SU-DHL-6 (cell line): Measurements from ENCODE around the gene CLTCL1.

Experiments
- H2AFZ ChIP-seq: fragments of 200-600 bp; sonication (generic); 2 replicates; pipeline ENCODE4 v1.6.1; 2014; ENCODE audit warnings: low read depth, mild to moderate bottlenecking, moderate library complexity, mixed read lengths, antibody characterized with exemption, low read length; ENCODE audit not compliant: severe bottlenecking
- H3F3A ChIP-seq: fragments of 200-600 bp; shearing (Covaris generic); 2 replicates; pipeline ENCODE4 v1.6.0; 2016; ENCODE audit warnings: antibody characterized with exemption, mild to moderate bottlenecking; ENCODE audit not compliant: insufficient read depth
- H3K27ac ChIP-seq: fragments of 200-600 bp; sonication (generic); 2 replicates; pipeline ENCODE4 v1.5.1; 2016; ENCODE audit warnings: low read depth, mild to moderate bottlenecking, low read length, moderate library complexity, mixed read lengths
- H3K27me3 ChIP-seq: fragments of 200-600 bp; sonication (generic), shearing (Covaris generic); 2 replicates; pipeline ENCODE4 v1.6.0; 2014; ENCODE audit warnings: mild to moderate bottlenecking, low read length
- H3K36me3 ChIP-seq: fragments of 200-600 bp; sonication (generic); 2 replicates; pipeline ENCODE4 v1.6.1; 2014; ENCODE audit warnings: mild to moderate bottlenecking, low read length, mixed read lengths
- H3K4me2 ChIP-seq: fragments of 300-600, 200-600 bp; shearing (Covaris generic), sonication (generic); 2 replicates; pipeline ENCODE4 v1.6.0; 2014; ENCODE audit warnings: low read length, low read depth, mild to moderate bottlenecking; ENCODE audit not compliant: poor library complexity, severe bottlenecking
- H3K4me3 ChIP-seq: fragments of 200-600 bp; sonication (generic); 2 replicates; pipeline ENCODE4 v1.5.1; 2014; ENCODE audit warnings: antibody characterized with exemption, low read length, mild to moderate bottlenecking, mixed read lengths; ENCODE audit not compliant: insufficient read depth, poor library complexity, severe bottlenecking
- H3K79me2 ChIP-seq: fragments of 200-600 bp; sonication (generic); 2 replicates; pipeline ENCODE4 v1.6.1; 2014; ENCODE audit warnings: mild to moderate bottlenecking, low read length, moderate library complexity; ENCODE audit not compliant: insufficient read depth
- H3K9ac ChIP-seq: fragments of 200-600 bp; sonication (generic); 2 replicates; pipeline ENCODE4 v1.7.0; 2014; ENCODE audit warnings: mild to moderate bottlenecking, low read length
- H3K9me2 ChIP-seq: fragments of 200-600 bp; sonication (generic); replicated peaks from 2 replicates; pipeline ENCODE4 v1.6.1; 2014; ENCODE audit warnings: low read length; ENCODE audit not compliant: insufficient read depth
- H3K9me3 ChIP-seq: fragments of 200-600 bp; sonication (generic); 2 replicates; pipeline ENCODE4 v1.6.1; 2014; ENCODE audit warnings: low read length, mixed read lengths; ENCODE audit not compliant: insufficient read depth
- H4K20me1 ChIP-seq: fragments of 200-600 bp; sonication (generic); 2 replicates; pipeline ENCODE4 v1.6.1; 2014; ENCODE audit warnings: low read depth, mild to moderate bottlenecking, antibody characterized with exemption, low read length, moderate library complexity, mixed read lengths
- CTCF ChIP-seq: fragments of 200-600 bp; sonication (generic); IDR thresholded peaks from one replicate; pipeline ENCODE4 v1.5.1; 2017; ENCODE audit warnings: antibody characterized with exemption, mild to moderate bottlenecking, low read length, moderate library complexity; ENCODE audit not compliant: insufficient read depth, poor library complexity, severe bottlenecking
- EZH2phosphoT487 ChIP-seq: fragments of 200-600 bp; sonication (generic), shearing (Covaris generic); conservative IDR thresholded peaks from 2 replicates; pipeline ENCODE4 v1.6.1; 2018; ENCODE audit warnings: mild to moderate bottlenecking, antibody characterized with exemption, low read length, moderate library complexity, mixed read lengths

CLTCL1 gene

DNA sequence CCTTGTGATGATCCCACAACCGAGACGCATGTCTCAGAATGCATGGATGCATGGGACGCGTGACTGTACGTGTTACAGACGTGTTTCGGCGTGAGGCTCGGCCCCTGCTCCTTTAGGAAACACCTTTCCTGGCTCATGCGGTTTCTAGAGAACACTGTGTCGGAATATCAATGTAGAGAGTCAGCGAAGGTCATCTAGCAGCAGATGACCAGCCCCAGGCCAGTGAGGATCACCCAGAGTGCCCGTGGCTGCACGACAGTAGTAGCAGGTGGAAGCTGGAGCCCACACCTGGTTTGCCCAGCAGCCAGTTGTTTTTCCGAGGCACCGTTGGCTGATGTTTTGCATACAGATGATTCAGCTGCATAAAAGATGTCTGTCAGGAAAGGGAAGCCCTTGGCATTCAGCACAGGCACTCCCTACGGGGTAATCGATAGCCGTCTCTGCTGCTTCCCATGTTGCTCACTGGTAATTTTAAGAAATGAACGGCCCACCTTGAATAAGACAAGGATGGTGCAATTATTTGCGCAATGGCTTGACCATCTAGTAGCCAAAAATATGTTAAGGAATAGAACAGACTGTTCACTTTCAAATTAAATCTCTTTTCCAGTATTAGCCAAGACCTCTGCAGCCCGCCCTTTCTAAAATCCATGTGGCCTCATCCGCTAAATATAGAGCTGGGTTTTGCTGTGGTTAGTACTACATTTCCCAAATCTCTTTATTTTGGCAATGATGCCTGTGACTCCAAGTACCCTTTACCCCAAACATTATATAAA is 1.1 kb upstream of the CLTCL1 start:
- Histone ChIP-seq H3K4me3 (peak overlapping the region; percentile 87), H3K27me3 (no peaks in the 10 kb centered on the region), H4K20me1 (no peaks in the 10 kb centered on the region), H3K36me3 (no peaks in the 10 kb centered on the region), H3K79me2 (no peaks in the 10 kb centered on the region), H3K9ac (peak overlapping the region; percentile 71), H2AFZ (peak overlapping the region; percentile 99), H3K27ac (no peak overlapping the region), H3F3A (no peaks in the 10 kb centered on the region), H3K9me3 (no peaks in the 10 kb centered on the region), H3K4me2 (peak overlapping the region; percentile 65), H3K9me2 (no peaks in the 10 kb centered on the region)
- TF ChIP-seq CTCF (no peak), EZH2phosphoT487 (no peak)

DNA sequence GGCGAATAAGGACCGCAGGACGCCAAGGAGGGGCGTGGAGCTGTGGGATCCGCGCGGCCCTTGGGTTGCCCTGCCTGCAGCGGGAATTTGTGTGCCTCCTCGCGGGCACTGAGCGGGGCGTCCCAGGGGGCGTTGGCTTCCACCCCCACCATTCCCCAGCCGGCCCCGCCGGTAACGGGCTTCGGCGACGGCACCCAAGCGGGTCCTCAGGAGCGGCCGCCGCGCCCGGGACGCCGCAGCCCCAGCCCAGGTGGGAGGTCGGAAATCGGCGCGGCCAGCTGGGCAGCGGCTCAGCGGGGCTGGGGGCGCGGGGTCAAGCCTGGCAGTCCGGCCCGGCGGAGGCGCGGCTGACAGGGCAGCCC is 320 bp downstream of the CLTCL1 start:
- Histone ChIP-seq H3K4me3 (peak overlapping the region; percentile 56), H3K27ac (no peak overlapping the region), H2AFZ (peak overlapping the region; percentile 82), H3K9ac (peak overlapping the region; percentile 68), H3K9me3 (no peaks in the 10 kb centered on the region), H3K27me3 (no peaks in the 10 kb centered on the region), H3K79me2 (no peaks in the 10 kb centered on the region), H3K4me2 (peak overlapping the region; percentile 56), H4K20me1 (no peaks in the 10 kb centered on the region), H3F3A (no peaks in the 10 kb centered on the region), H3K9me2 (no peaks in the 10 kb centered on the region), H3K36me3 (no peaks in the 10 kb centered on the region)
- TF ChIP-seq CTCF (no peak), EZH2phosphoT487 (no peak)

DNA sequence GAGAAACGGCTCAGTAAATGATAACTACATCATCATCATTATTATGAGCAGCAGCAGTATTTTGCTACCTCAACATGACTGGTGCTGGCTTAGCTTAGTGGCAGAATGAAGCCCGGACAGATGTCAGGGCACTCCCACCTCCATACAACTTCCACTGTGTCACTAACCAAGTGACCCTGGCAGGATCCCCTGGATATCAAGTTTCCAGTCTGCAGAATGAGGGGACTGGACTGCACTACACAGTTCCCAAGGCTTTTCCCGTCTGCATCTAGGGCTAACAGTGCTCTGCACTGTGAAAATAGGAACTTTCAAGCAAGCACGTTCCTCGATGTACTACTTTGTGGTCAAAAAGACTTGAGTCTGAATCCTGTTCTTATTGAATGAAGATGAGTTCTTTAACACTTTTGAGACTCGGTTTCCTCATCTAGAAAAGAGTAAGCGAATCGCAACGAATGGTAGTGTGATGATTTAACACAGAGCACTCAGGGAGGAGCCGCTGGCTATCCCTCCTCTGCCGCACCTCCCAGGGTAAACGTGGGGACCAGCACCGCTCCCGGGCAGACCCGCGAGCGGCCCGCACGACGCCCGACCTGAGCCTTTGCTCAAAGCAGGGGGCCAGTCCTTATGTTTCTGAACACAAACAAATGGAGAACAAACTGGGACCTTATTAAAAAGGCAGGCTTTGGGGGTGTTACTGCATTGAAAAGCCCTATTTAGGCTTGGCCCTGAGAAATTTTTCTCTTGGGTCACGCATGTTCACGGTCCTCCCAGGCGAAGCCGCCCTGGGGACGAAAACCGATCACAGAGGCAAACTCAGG is 910 bp downstream of the CLTCL1 start:
- peak overlapping the region; percentile 68 for H3K9ac ChIP-seq
- TF ChIP-seq CTCF (no peak), EZH2phosphoT487 (no peak)
- H3K36me3 ChIP-seq, result no peaks in the 10 kb centered on the region
- H3K4me2 ChIP-seq, result peak overlapping the region; percentile 56
- H3K27me3 ChIP-seq, result no peaks in the 10 kb centered on the region
- H4K20me1 ChIP-seq, result no peaks in the 10 kb centered on the region
- no peaks in the 10 kb centered on the region for H3F3A ChIP-seq
- H3K9me2 ChIP-seq, result no peaks in the 10 kb centered on the region
- no peaks in the 10 kb centered on the region for H3K79me2 ChIP-seq
- H3K4me3 ChIP-seq, result peak overlapping the region; percentile 56
- no peak overlapping the region for H3K27ac ChIP-seq
- H3K9me3 ChIP-seq, result no peaks in the 10 kb centered on the region
- H2AFZ ChIP-seq, result peak overlapping the region; percentile 82
